Measurements from ENCODE around the gene ITGA1. TPM values are rescaled to one million over a fixed set of nuclear protein-coding genes. Genes with fewer than 3 reads are reported as not detected.

ITGA1 gene
- total RNA-seq, 1 donor from 2014 or later = 84.4 TPM

- H3K4me1 ChIP-seq = peaks cover 4% of the 10 kb centered on the region
- intact Hi-C loops (cut with DNase I) = no loop called here
- H3K27ac ChIP-seq = no peak overlapping the region
- no peaks in the 10 kb centered on the region for H3K27me3 ChIP-seq (ENCODE audit: low read depth)
- DNase-seq = no peak
- H3K36me3 ChIP-seq = no peaks in the 10 kb centered on the region
- no peaks in the 10 kb centered on the region for H3K9me3 ChIP-seq
- TF ChIP-seq CTCF (IDR thresholded peaks at IDR 0.05) = no peak
- no peak for ATAC-seq
- no peak overlapping the region for H3K4me3 ChIP-seq
These were observed 42.9 kb downstream of the ITGA1 start for GRCh38 chr5:52830650-52831049.

GRCh38 chr5:52831786-52832511 is 44.2 kb downstream of the ITGA1 start:
- DNase-seq = no peak
- Histone ChIP-seq H3K4me3 (no peak overlapping the region), H3K27ac (no peak overlapping the region), H3K4me1 (peaks cover 4% of the 10 kb centered on the region), H3K27me3 (ENCODE audit: low read depth) (no peaks in the 10 kb centered on the region), H3K36me3 (no peaks in the 10 kb centered on the region), H3K9me3 (no peaks in the 10 kb centered on the region)
- no peak for ATAC-seq
- TF ChIP-seq CTCF (IDR thresholded peaks at IDR 0.05) = no peak
- intact Hi-C loops (cut with DNase I) = no loop called here

GRCh38 chr5:52834320-52834719 is 46.6 kb downstream of the ITGA1 start:
- Histone ChIP-seq H3K36me3 (no peaks in the 10 kb centered on the region), H3K4me1 (peaks cover 4% of the 10 kb centered on the region), H3K4me3 (no peak overlapping the region), H3K9me3 (no peaks in the 10 kb centered on the region), H3K27ac (no peak overlapping the region), H3K27me3 (ENCODE audit: low read depth) (no peaks in the 10 kb centered on the region)
- intact Hi-C loops (cut with DNase I) = no loop called here
- no peak for ATAC-seq
- no peak for TF ChIP-seq CTCF (IDR thresholded peaks at IDR 0.05)
- DNase-seq = no peak

- TF ChIP-seq CTCF (IDR thresholded peaks at IDR 0.05) = no peak
- DNase-seq (no peak), ATAC-seq (no peak)
- H3K4me3 ChIP-seq = no peak overlapping the region
- H3K27ac ChIP-seq = peak overlapping the region; percentile 63
- H3K27me3 ChIP-seq (ENCODE audit: low read depth) = no peaks in the 10 kb centered on the region
- H3K36me3 ChIP-seq = no peaks in the 10 kb centered on the region
- H3K4me1 ChIP-seq = no peaks in the 10 kb centered on the region
- no peaks in the 10 kb centered on the region for H3K9me3 ChIP-seq
- intact Hi-C loops (cut with DNase I) = no loop called here
These were observed 49.4 kb downstream of the ITGA1 start for GRCh38 chr5:52837068-52837467.

- no peak for TF ChIP-seq CTCF (IDR thresholded peaks at IDR 0.05)
- Histone ChIP-seq H3K27me3 (ENCODE audit: low read depth) (no peaks in the 10 kb centered on the region), H3K36me3 (no peaks in the 10 kb centered on the region), H3K27ac (peak overlapping the region; percentile 63), H3K4me1 (no peaks in the 10 kb centered on the region), H3K4me3 (no peak overlapping the region), H3K9me3 (no peaks in the 10 kb centered on the region)
- DNase-seq = no peak
- no peak for ATAC-seq
- intact Hi-C loops (cut with DNase I) = no loop called here
These were observed 49.9 kb downstream of the ITGA1 start for GRCh38 chr5:52837591-52838001.

Data from lower lobe of right lung (tissue), 2 donors.